Gastrocnemius medialis (tissue), 4 donors: ENCODE results near the gene CPNE7. TPM values are rescaled to one million over a fixed set of nuclear protein-coding genes. Genes with fewer than 3 reads are reported as not detected.

ENCODE experiments used
- ATAC-seq, 2 donors: fragments of 150-250 bp; one replicate each; pipeline ENCODE4 v1.9.1; 2016
- DNase-seq, 2 donors: peaks; one replicate each; pipeline ENCODE4 v3.0.0-alpha.2; 2019
- H3K27ac ChIP-seq, 4 donors: fragments of 200-600 bp; sonication (generic); 1 replicate in 1 of 4; 2 replicates in 3 of 4; pipeline ENCODE4 v1.5.1; 2016 to 2018; ENCODE audit warnings: mild to moderate bottlenecking in 2 of 4, moderate library complexity in 1 of 4
- H3K27me3 ChIP-seq, 3 donors: fragments of 200-600 bp; sonication (generic) in 2 of 3; 1 replicate in 1 of 3; 2 replicates in 2 of 3; pipeline versions ENCODE4 v1.5.1 to v1.6.0; 2016 to 2019; ENCODE audit warnings: mild to moderate bottlenecking in 1 of 3, moderate library complexity in 1 of 3
- H3K36me3 ChIP-seq, 2 donors: fragments of 200-600 bp; sonication (generic) in 1 of 2; one replicate each; pipeline ENCODE4 v1.5.1; 2017 to 2018
- H3K4me1 ChIP-seq, 2 donors: fragments of 200-600 bp; sonication (generic) in 1 of 2; one replicate each; pipeline ENCODE4 v1.5.1; 2016 to 2017; ENCODE audit warnings: mild to moderate bottlenecking in 2 of 2
- H3K4me3 ChIP-seq, 4 donors: fragments of 200-600 bp; sonication (generic) in 3 of 4; 1 replicate in 1 of 4; 2 replicates in 3 of 4; pipeline ENCODE4 v1.5.1; 2016 to 2019; ENCODE audit warnings: mild to moderate bottlenecking in 2 of 4
- H3K9me3 ChIP-seq, 3 donors: fragments of 200-600 bp; sonication (generic) in 2 of 3; 1 replicate in 1 of 3; 2 replicates in 2 of 3; pipeline ENCODE4 v1.5.1; 2016 to 2019
- POLR2A ChIP-seq, 2 donors: fragments of 450-650 bp; IDR thresholded peaks; one replicate each; pipeline ENCODE4 v1.6.1; 2017; ENCODE audit warnings: antibody characterized with exemption in 2 of 2, mild to moderate bottlenecking in 2 of 2, moderate library complexity in 2 of 2
- in situ Hi-C, 4 donors: fragments of 200-750 bp; cut with MboI; loops; one replicate each; pipeline versions ENCODE4 v1.15.0 to v1.8.0; 2017; ENCODE audit warnings: low sequenced_read_pairs in 4 of 4
- intact Hi-C: fragments of 100-400 bp; cut with DNase I; formaldehyde crosslinking; loops from one replicate; pipeline ENCODE4 v1.15.1; 2023; ENCODE audit warnings: low total_unique reads
- total RNA-seq, 4 donors: library from RNA; depleted of rRNA; stranded (reverse); fragments of >200 nt; gene quantifications; one replicate each; pipeline versions ENCODE4 v1.1.0 to v1.2.3, GENCODE V29; 2016
- TF ChIP-seq, protein P1 (sequence below), 5 experiments: fragments of 450-650 bp in 3 of 5; fragments of 200-600 bp in 2 of 5; sonication (generic) in 2 of 5; IDR thresholded peaks in 4 of 5; conservative IDR thresholded peaks in 1 of 5; 1 replicate in 4 of 5; 2 replicates in 1 of 5; pipeline ENCODE4 v1.5.1; 2016 to 2019; ENCODE audit warnings: antibody characterized with exemption in 5 of 5, mild to moderate bottlenecking in 3 of 5, moderate library complexity in 3 of 5

Gene CPNE7
- total RNA-seq, 4 donors from 2014 or later: not detected

DNA sequence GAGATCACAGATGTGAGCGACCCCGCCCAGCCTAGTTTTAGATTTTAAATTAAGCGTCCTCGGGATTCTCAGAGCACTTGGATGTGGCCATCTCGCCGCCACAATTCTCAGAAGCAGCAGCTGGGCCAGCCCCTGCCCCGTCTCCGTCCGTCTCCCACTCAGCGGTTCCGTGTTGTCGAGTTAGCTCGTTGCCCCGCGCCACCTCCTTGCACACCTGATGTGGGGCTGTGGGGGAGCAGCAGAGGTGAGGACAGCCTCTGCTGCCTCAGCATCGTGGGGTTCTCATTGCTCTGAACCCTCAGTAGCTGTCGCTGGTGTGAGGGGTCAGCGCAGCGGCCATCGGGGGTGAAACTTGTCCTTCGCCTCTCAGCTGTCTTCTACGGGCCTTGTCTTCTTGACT lies 23.2 kb upstream of the CPNE7 start:
- ATAC-seq (no peak), DNase-seq (no peak)
- in situ Hi-C loops (no loop called here), intact Hi-C loops (no loop called here)
- H3K4me1 ChIP-seq: no peaks in the 10 kb centered on the region
- no peaks in the 10 kb centered on the region for H3K27me3 ChIP-seq
- TF ChIP-seq, protein P1, sequence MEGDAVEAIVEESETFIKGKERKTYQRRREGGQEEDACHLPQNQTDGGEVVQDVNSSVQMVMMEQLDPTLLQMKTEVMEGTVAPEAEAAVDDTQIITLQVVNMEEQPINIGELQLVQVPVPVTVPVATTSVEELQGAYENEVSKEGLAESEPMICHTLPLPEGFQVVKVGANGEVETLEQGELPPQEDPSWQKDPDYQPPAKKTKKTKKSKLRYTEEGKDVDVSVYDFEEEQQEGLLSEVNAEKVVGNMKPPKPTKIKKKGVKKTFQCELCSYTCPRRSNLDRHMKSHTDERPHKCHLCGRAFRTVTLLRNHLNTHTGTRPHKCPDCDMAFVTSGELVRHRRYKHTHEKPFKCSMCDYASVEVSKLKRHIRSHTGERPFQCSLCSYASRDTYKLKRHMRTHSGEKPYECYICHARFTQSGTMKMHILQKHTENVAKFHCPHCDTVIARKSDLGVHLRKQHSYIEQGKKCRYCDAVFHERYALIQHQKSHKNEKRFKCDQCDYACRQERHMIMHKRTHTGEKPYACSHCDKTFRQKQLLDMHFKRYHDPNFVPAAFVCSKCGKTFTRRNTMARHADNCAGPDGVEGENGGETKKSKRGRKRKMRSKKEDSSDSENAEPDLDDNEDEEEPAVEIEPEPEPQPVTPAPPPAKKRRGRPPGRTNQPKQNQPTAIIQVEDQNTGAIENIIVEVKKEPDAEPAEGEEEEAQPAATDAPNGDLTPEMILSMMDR (IDR thresholded peaks at IDR 0.05 in 4 of 5, conservative IDR thresholded peaks at IDR 0.05 in 1 of 5): no peak
- no peak for TF ChIP-seq POLR2A (IDR thresholded peaks at IDR 0.05)
- H3K36me3 ChIP-seq: peaks cover 0 to 92% of the 10 kb centered on the region in 2 donors
- H3K27ac ChIP-seq: no peak overlapping the region
- H3K4me3 ChIP-seq: no peak overlapping the region
- H3K9me3 ChIP-seq: no peaks in the 10 kb centered on the region

DNA sequence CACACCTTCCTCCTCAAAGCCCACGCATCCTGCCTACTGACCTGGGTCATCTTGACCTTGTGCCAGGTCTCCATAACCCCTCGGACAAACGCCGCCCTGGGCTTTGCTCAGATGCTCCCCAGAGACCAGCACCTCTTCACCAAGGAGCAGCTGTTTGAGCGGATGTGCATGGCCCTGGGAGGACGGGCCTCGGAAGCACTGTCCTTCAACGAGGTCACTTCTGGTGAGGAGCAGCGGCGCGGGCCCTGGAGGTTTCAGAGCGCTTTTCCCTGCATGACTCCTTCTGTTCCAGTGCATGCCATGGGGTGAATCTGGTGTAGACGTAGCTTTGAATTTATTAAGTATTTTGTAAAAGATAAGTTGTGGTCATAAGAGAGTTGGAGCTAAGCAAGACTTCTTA lies 22.6 kb upstream of the CPNE7 start:
- Histone ChIP-seq H3K4me1 (peaks cover 0 to 2% of the 10 kb centered on the region in 2 donors), H3K9me3 (no peaks in the 10 kb centered on the region), H3K27ac (no peak overlapping the region), H3K27me3 (no peaks in the 10 kb centered on the region), H3K4me3 (no peak overlapping the region), H3K36me3 (peaks cover 0 to 86% of the 10 kb centered on the region in 2 donors)
- TF ChIP-seq, protein P1 (IDR thresholded peaks at IDR 0.05 in 4 of 5, conservative IDR thresholded peaks at IDR 0.05 in 1 of 5): no peak
- no peak for TF ChIP-seq POLR2A (IDR thresholded peaks at IDR 0.05)
- in situ Hi-C loops (no loop called here), intact Hi-C loops (no loop called here)
- ATAC-seq (no peak), DNase-seq (no peak)

DNA sequence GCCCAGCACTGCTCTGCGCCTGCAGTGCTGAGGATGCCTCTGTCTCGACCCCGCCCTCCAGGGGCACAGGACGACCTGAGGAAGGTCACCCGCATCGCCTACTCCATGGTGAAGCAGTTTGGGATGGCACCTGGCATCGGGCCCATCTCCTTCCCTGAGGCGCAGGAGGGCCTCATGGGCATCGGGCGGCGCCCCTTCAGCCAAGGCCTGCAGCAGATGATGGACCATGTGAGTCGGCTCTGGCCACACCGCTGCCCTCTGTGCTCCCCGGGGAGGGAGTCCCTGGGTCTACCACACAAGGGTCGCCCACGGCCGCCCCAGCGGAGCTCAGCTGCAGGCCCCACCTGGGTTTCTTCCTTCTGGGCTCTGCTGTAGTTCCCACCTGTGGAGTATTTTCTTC lies 21.8 kb upstream of the CPNE7 start:
- no peaks in the 10 kb centered on the region for H3K27me3 ChIP-seq
- DNase-seq (no peak), ATAC-seq (no peak)
- no peak overlapping the region for H3K4me3 ChIP-seq
- peaks cover 0 to 77% of the 10 kb centered on the region in 2 donors for H3K36me3 ChIP-seq
- no peak overlapping the region for H3K27ac ChIP-seq
- H3K9me3 ChIP-seq: no peaks in the 10 kb centered on the region
- in situ Hi-C loops (no loop called here), intact Hi-C loops (no loop called here)
- TF ChIP-seq POLR2A (IDR thresholded peaks at IDR 0.05): no peak
- TF ChIP-seq, protein P1 (IDR thresholded peaks at IDR 0.05 in 4 of 5, conservative IDR thresholded peaks at IDR 0.05 in 1 of 5): no peak
- H3K4me1 ChIP-seq: peaks cover 0 to 2% of the 10 kb centered on the region in 2 donors

DNA sequence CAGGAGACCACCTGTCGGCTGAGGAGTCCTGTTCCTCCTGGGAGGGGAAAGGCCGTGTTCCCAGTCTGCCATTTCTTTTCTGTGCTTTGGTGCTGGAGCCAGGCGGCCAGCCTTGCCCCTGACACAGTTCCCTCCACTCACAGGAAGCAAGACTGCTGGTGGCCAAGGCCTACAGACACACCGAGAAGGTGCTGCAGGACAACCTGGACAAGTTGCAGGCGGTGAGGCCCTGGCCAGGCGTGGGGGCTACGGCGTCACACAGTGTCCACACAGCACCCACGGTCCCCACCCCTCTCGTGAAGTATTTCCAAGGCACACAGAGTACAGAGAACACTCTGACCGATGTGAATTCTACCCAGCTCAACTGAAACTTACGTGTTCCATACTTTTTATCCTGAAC lies 21.2 kb upstream of the CPNE7 start:
- in situ Hi-C loops (no loop called here), intact Hi-C loops (no loop called here)
- Histone ChIP-seq H3K4me1 (peaks cover 2 to 6% of the 10 kb centered on the region in 2 donors), H3K9me3 (no peaks in the 10 kb centered on the region), H3K27ac (no peak overlapping the region), H3K4me3 (no peak overlapping the region), H3K36me3 (peaks cover 0 to 71% of the 10 kb centered on the region in 2 donors), H3K27me3 (no peaks in the 10 kb centered on the region)
- ATAC-seq: no peak
- TF ChIP-seq, protein P1 (IDR thresholded peaks at IDR 0.05 in 4 of 5, conservative IDR thresholded peaks at IDR 0.05 in 1 of 5): no peak
- no peak for TF ChIP-seq POLR2A (IDR thresholded peaks at IDR 0.05)
- no peak for DNase-seq

DNA sequence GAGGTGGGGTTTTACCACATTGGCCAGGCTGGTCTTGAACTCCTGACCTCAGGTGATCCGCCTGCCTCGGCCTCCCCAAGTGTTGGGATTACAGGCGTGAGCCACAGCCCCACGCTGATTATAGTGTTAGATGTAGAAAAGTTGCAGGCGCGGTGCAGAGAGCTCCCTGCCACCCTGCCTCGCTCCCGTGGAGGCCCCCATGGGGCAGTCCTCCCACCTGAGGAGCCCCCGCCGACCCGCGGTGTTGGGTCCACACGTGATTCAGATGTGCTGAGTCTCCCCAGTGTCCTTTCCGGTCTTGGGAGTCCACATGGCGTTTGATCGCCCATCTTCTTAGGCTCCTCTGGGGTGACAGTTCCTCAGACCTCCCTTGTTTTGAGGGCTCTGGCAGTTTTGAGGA lies 20.3 kb upstream of the CPNE7 start:
- ATAC-seq (no peak), DNase-seq (no peak)
- TF ChIP-seq POLR2A (IDR thresholded peaks at IDR 0.05): no peak
- TF ChIP-seq, protein P1 (IDR thresholded peaks at IDR 0.05 in 4 of 5, conservative IDR thresholded peaks at IDR 0.05 in 1 of 5): no peak
- no peaks in the 10 kb centered on the region for H3K27me3 ChIP-seq
- in situ Hi-C loops: no loop called here
- H3K4me3 ChIP-seq: no peak overlapping the region
- H3K4me1 ChIP-seq: peaks cover 7 to 12% of the 10 kb centered on the region in 2 donors
- no peaks in the 10 kb centered on the region for H3K9me3 ChIP-seq
- peaks cover 0 to 62% of the 10 kb centered on the region in 2 donors for H3K36me3 ChIP-seq
- intact Hi-C loops: loop anchor here (5.0 kb wide), 2 partner anchors 148 to 253 kb away; no protein-coding TSS in a partner anchor
- no peak overlapping the region for H3K27ac ChIP-seq
